Subcutaneous abdominal adipose tissue (tissue), 5 donors: ENCODE data around the gene TAF5.
A peak's percentile ranks its signal among the peaks of the same experiment; 100 is the strongest.
"Not testable (repeated sequence)": the region's sequence is repeated elsewhere in the genome, so short reads cannot be mapped to it uniquely, and the experiment has no call there.

Source experiments
- H3K27ac ChIP-seq: one replicate; pipeline ENCODE4 v1.7.0; 2013; ENCODE audit warnings: low read depth, mild to moderate bottlenecking, inconsistent platforms, low read length, moderate library complexity
- H3K27me3 ChIP-seq, 5 donors: one replicate each; pipeline ENCODE4 v1.7.0; 2013; ENCODE audit warnings: low read length in 5 of 5, inconsistent platforms in 1 of 5; ENCODE audit not compliant: control insufficient read depth in 5 of 5, insufficient read depth in 4 of 5
- H3K36me3 ChIP-seq, 5 donors: one replicate each; pipeline ENCODE4 v1.7.0; 2013; ENCODE audit warnings: low read length in 5 of 5; ENCODE audit not compliant: control insufficient read depth in 5 of 5, insufficient read depth in 5 of 5
- H3K4me1 ChIP-seq, 5 donors: one replicate each; pipeline ENCODE4 v1.7.0; 2013; ENCODE audit warnings: low read length in 5 of 5, mild to moderate bottlenecking in 3 of 5, moderate library complexity in 1 of 5; ENCODE audit not compliant: control insufficient read depth in 5 of 5, insufficient read depth in 5 of 5
- H3K4me3 ChIP-seq, 5 donors: one replicate each; pipeline ENCODE4 v1.7.0; 2013; ENCODE audit warnings: low read length in 5 of 5, low read depth in 1 of 5
- H3K9ac ChIP-seq, 5 donors: one replicate each; pipeline ENCODE4 v1.7.0; 2013; ENCODE audit warnings: low read length in 5 of 5, mild to moderate bottlenecking in 4 of 5, moderate library complexity in 3 of 5
- H3K9me3 ChIP-seq, 5 donors: one replicate each; pipeline ENCODE4 v1.7.0; 2013; ENCODE audit warnings: low read length in 5 of 5; ENCODE audit not compliant: control insufficient read depth in 5 of 5
- donor health status: healthy.
- donor health status: healthy.
- donor health status: healthy.
- donor health status: healthy.
- donor health status: healthy.

Gene TAF5

DNA sequence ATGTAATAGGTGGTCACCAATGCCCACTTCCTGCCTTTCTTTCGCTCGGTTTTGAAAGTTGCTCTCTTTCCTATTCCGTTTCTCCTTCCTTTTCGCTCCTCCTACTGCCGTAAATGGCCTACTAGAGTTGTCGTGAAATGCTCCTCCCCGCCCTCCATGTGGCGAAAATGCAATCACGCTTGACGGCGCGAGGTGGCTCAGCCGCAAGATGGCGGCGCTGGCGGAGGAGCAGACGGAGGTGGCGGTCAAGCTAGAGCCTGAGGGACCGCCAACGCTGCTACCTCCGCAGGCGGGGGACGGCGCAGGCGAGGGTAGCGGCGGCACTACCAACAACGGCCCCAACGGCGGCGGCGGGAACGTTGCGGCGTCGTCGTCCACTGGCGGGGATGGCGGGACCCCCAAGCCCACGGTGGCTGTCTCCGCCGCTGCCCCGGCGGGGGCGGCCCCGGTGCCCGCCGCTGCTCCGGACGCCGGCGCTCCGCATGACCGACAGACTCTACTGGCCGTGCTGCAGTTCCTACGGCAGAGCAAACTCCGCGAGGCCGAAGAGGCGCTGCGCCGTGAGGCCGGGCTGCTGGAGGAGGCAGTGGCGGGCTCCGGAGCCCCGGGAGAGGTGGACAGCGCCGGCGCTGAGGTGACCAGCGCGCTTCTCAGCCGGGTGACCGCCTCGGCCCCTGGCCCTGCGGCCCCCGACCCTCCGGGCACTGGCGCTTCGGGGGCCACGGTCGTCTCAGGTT is at the start of gene TAF5:
Gene TAF5, plus strand, starts transcription at position 195 of the 737 bp plus-strand sequence. Its CDS starts 14 bp downstream, at position 209.
- no peaks in the 10 kb centered on the region for H3K36me3 ChIP-seq
- no peaks in the 10 kb centered on the region for H3K27me3 ChIP-seq
- H3K9ac ChIP-seq: peak within 1 kb of the TSS in 4 of 5 donors; percentile 71 to 83 (median 76)
- H3K4me3 ChIP-seq: peak within 1 kb of the TSS; percentile 83 to 97 (median 88)
- H3K27ac ChIP-seq: peak within 1 kb of the TSS; percentile 80
- peaks cover 0 to 17% (median 11%) of the 10 kb centered on the region in 5 donors for H3K4me1 ChIP-seq
- no peaks in the 10 kb centered on the region for H3K9me3 ChIP-seq

DNA sequence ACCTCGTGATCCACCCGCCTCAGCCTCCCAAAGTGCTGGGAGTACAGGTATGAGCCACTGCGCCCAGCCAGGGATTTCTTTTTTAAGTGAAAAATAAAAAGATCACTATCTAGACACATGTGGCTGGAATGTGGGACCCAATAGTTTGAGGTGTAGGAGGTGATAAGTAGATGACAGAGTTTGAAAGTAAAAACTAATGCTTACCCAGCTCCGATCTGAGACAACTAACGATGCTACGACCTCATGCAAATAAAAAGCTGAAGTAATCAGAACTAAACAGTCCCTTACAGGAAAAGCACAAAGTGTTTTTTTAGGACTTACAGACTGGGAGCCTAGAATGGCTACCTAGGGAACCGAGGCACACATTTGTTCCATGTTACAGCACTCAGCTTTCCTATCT is 39.9 kb upstream of the TAF5 start:
- Histone ChIP-seq H3K4me3 (no peak overlapping the region), H3K4me1 (no peaks in the 10 kb centered on the region), H3K9ac (no peak overlapping the region), H3K27ac (no peak overlapping the region), H3K9me3 (no peaks in the 10 kb centered on the region), H3K27me3 (no peaks in the 10 kb centered on the region), H3K36me3 (peaks cover 6 to 47% (median 28%) of the 10 kb centered on the region in 5 donors)

DNA sequence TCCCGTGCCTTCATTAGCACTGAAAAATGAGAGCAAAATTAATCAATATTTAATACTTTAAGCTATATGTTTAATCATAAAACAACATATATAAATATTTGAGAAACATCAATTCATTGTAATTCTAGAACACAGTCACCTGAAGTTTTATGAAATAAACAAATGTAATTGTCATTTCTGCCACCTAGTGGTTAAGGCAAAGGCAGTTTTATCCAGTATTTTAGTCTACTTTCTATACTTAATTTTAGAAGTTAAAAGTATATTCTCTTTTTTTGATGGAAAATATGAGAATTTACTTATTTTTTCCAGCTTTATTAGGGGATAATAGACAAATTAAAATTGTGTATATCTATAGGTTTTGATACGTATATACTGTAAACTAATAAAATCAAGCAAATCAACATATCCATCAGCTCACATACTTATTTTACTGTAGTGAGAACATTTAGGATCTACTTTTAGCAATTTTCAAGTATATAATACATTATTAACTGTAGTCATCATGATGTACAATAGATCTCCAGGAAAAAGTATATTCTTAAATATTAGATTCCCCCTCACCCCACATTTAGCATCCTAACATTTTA is 33.7 kb upstream of the TAF5 start:
- Histone ChIP-seq H3K27ac (no peak overlapping the region), H3K4me3 (no peak overlapping the region), H3K27me3 (no peaks in the 10 kb centered on the region), H3K4me1 (no peaks in the 10 kb centered on the region), H3K9ac (no peak overlapping the region), H3K36me3 (peaks cover 9 to 41% (median 29%) of the 10 kb centered on the region in 5 donors), H3K9me3 (no peaks in the 10 kb centered on the region)

DNA sequence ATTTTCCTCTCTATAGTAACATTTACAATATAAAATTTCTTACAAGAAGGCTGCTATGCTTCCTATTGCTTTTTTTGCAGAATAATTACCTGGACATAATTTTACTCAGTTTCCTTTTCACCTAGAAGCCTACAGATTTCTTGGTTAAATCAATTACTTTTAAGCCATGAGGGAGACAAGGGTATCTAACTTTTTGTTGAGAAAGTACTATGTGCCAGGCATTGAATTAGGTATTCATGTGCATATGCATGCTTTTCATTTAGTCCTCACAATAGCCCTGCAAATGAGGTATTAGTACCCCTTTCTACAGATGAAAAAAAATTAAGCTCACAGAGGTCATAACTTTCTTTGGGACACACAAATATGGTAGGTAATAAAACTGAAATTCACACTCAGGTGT is 33.2 kb upstream of the TAF5 start:
- no peaks in the 10 kb centered on the region for H3K4me1 ChIP-seq
- H3K27me3 ChIP-seq: no peaks in the 10 kb centered on the region
- no peaks in the 10 kb centered on the region for H3K9me3 ChIP-seq
- no peak overlapping the region for H3K4me3 ChIP-seq
- no peak overlapping the region for H3K27ac ChIP-seq
- no peak overlapping the region for H3K9ac ChIP-seq
- H3K36me3 ChIP-seq: peaks cover 9 to 47% (median 34%) of the 10 kb centered on the region in 5 donors

DNA sequence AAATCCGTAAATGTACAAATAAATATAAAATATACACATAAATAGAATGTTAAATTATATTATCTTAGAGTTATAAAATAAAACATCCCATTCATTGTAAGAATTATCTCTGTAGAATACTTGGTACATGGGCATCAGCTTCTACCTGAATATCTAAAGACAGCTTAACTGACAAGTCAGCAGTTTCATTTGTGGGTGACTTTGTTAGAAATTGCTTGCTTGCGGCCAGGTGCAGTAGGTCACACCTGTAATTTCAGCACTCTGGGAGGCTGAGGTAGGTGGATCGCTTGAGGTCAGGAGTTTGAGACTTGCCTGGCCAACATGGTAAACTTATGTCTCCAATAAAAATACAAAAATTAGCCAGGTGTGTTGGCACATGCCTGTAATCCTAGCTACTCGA is 31.4 kb upstream of the TAF5 start:
- Histone ChIP-seq H3K27ac (no peak overlapping the region), H3K9ac (no peak overlapping the region), H3K9me3 (no peaks in the 10 kb centered on the region), H3K27me3 (no peaks in the 10 kb centered on the region), H3K4me1 (no peaks in the 10 kb centered on the region), H3K4me3 (no peak overlapping the region), H3K36me3 (peaks cover 9 to 36% (median 33%) of the 10 kb centered on the region in 5 donors)

DNA sequence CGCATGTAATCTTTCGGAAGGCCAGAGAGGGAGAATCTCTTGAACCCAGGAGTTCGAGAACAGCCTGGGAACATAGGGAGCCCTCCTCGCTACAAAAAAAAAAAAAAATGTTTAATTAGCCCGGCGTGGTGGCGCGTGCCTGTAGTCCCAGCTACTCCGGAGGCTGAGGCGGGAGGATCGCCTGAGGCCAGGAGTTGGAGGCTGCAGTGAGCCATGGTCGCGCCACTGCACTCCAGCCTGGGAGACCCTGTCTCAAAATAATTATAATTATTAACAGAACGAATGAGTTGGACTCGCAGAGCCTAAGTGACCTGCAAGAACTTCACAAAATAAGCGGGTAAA is 17.6 kb upstream of the TAF5 start:
- Histone ChIP-seq H3K27ac (peak overlapping the region; percentile 82), H3K9ac (peak overlapping the region; percentile 63 to 90 (median 88)), H3K4me1 (peaks cover 0 to 11% (median 8%) of the 10 kb centered on the region in 5 donors), H3K9me3 (no peaks in the 10 kb centered on the region), H3K27me3 (no peaks in the 10 kb centered on the region), H3K4me3 (peak overlapping the region in 4 of 5 donors; percentile 75 to 80 (median 77)), H3K36me3 (peaks cover 13 to 24% (median 19%) of the 10 kb centered on the region in 5 donors)

DNA sequence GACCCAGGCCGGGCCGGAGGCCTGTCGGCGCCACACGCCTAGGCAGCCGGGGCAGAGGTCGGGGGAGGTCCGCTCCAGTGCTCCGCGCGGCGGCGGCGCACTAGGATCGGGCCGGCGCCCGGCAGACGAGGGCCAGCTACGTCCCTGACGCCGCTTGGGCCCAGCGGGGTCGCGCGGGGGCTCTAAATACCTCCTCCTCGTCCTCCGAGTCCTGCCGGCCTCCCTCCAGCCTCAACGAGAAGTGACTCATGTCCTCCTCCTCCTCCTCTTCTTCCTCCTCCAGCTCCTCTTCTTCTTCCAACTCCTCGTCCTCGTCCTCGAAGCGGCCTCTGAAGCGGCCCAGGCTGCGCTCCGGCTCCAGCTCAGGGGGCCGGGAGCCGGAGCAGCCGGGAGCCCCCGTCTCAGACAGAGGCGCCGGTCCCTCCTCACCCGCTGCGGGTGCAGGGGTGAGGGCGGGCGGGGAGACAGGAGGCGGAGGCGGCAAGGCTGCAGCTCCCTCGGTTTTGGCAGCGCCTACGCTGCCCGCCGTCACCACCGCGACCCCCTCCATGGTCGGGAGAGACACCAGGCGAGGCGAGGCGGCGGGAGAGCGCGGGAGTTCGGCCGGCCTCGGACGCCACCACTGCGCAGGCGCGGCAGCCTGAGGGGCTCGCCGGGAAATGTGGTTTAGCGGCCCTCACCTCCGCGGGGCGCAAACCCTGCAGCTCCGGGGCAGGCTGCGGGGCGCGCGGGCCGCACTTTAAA is 17.1 kb upstream of the TAF5 start, which contains the start of gene PCGF6:
Gene PCGF6, minus strand, starts transcription at position 624 of the 744 bp plus-strand sequence. Its CDS starts 74 bp downstream, at position 550.
- peak within 1 kb of the TSS; percentile 63 to 90 (median 88) for H3K9ac ChIP-seq

DNA sequence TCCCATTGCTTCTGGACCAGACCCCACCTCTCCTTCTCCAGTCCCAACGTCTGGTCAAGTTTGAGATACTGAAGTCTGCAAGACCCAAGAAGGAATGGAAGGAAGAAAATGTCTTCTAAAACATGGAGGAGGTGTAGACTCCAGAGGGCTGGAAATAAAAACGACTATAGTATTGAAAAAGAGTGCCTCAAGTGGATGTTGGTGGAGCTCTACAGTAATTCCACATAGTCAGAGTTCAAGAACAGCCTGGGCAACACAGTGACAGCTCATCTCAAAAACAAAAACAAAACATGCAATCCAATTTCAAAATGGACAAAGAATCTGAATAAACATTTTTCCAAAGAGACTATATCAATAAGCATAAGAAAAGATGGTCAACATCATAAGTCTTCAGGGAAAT is 14.5 kb upstream of the TAF5 start:
- Histone ChIP-seq H3K36me3 (peaks cover 0 to 3% (median 2%) of the 10 kb centered on the region in 5 donors), H3K27ac (no peak overlapping the region), H3K9ac (no peak overlapping the region)

More for the DNA sequence above, 17.1 kb upstream of the TAF5 start, which contains the start of gene PCGF6:
- Histone ChIP-seq H3K4me3 (peak within 1 kb of the TSS; percentile 72 to 80 (median 76)), H3K36me3 (peaks cover 11 to 19% (median 18%) of the 10 kb centered on the region in 5 donors), H3K4me1 (peaks cover 0 to 11% (median 8%) of the 10 kb centered on the region in 5 donors), H3K27ac (peak within 1 kb of the TSS; percentile 82), H3K9me3 (no peaks in the 10 kb centered on the region), H3K27me3 (no peaks in the 10 kb centered on the region)

DNA sequence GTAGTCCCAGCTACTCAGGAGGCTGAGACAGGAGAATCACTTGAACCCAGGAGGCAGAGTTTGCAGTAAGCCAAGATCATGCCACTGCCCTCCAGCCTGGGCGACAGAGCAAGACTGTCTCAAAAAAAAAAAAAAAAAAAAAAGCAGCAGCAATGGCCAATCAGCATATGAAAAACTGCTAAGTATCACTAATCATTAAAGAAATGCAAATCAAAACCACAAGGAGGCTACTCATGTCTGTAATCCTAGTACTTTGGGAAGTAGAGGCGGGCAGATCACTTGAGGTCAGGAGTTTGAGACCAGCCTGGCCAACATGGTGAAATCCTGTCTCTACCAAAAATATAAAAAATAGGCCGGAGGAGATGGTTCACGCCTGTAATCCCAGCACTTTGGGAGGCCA is 13.2 kb upstream of the TAF5 start:
- not testable (repeated sequence) for H3K9me3 ChIP-seq, H3K27ac ChIP-seq, H3K36me3 ChIP-seq, H3K4me3 ChIP-seq, H3K9ac ChIP-seq, H3K27me3 ChIP-seq
- peaks cover 0 to 11% (median 8%) of the 10 kb centered on the region in 5 donors for H3K4me1 ChIP-seq

More for the DNA sequence above, 14.5 kb upstream of the TAF5 start:
- Histone ChIP-seq H3K4me1 (peaks cover 0 to 11% (median 8%) of the 10 kb centered on the region in 5 donors), H3K9me3 (no peaks in the 10 kb centered on the region), H3K27me3 (no peaks in the 10 kb centered on the region), H3K4me3 (no peak overlapping the region)
